Colonic mucosa (tissue), 4 donors: ENCODE results near the gene BARX2. TPM values are rescaled to one million over a fixed set of nuclear protein-coding genes. Genes with fewer than 3 reads are reported as not detected.

Experiments used
- DNase-seq: peaks from one replicate; pipeline ENCODE4 v3.0.0-alpha.2; 2020
- H3K27ac ChIP-seq: fragments of 200-600 bp; one replicate; pipeline ENCODE4 v1.8.0; 2021
- H3K27me3 ChIP-seq: fragments of 200-600 bp; one replicate; pipeline ENCODE4 v1.8.0; 2021
- H3K36me3 ChIP-seq: fragments of 200-600 bp; one replicate; pipeline ENCODE4 v1.8.0; 2021
- H3K4me1 ChIP-seq: fragments of 200-600 bp; one replicate; pipeline ENCODE4 v1.8.0; 2021; ENCODE audit warnings: mild to moderate bottlenecking
- H3K4me3 ChIP-seq: fragments of 200-600 bp; one replicate; pipeline ENCODE4 v1.8.0; 2021
- H3K9ac ChIP-seq, 2 donors: one replicate each; pipeline ENCODE4 v1.7.0; 2013; ENCODE audit warnings: control low read depth in 2 of 2, low read depth in 2 of 2, low read length in 2 of 2
- H3K9me3 ChIP-seq: fragments of 200-600 bp; one replicate; pipeline ENCODE4 v1.8.0; 2021
- intact Hi-C: fragments of 100-400 bp; cut with DNase I; formaldehyde crosslinking; loops from one replicate; pipeline ENCODE4 v1.14.1; 2022
- total RNA-seq, 2 donors: library from RNA; stranded (reverse); fragmentation: NEBNext Ultra II Directional in 1 of 2; extraction: Animal tissue kit (Norgen Biotek cat#: 25700) in 1 of 2; gene quantifications; one replicate each; pipeline ENCODE4 v1.2.1, GENCODE V29; 2021
- TF ChIP-seq, protein P1 (sequence below): fragments of 200-600 bp; IDR thresholded peaks from one replicate; pipeline ENCODE4 v1.8.0; 2022; ENCODE audit warnings: antibody characterized with exemption, mild to moderate bottlenecking
- donor health status: healthy.
- donor health status: DM: no; HTN: no; CAD: no.
- donor health status: DM: no; HTN: no; CAD: no.

BARX2 gene
- total RNA-seq, 2 donors from 2014 or later: 19.0 to 23.9 TPM

DNA sequence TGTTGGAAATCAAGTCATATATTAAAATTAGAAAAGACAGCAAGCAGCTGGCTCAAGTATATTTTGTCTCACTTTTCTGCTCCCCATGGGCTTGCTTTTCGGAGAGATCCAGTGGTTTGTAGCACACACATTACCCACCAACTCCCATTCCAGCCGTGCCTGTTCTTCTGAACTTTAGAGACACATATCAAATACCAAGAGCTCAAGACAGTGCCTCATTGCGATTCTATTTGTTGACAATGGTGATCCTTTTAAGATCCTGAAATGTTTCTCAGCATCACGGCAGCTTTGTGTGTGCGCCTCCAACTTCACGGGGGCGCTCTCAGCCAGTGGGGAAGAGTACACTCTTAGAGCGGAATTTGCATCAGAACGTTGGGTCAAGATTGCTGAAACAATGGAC lies 52.9 kb downstream of the BARX2 start:
- H3K9me3 ChIP-seq: no peaks in the 10 kb centered on the region
- TF ChIP-seq, protein P1, sequence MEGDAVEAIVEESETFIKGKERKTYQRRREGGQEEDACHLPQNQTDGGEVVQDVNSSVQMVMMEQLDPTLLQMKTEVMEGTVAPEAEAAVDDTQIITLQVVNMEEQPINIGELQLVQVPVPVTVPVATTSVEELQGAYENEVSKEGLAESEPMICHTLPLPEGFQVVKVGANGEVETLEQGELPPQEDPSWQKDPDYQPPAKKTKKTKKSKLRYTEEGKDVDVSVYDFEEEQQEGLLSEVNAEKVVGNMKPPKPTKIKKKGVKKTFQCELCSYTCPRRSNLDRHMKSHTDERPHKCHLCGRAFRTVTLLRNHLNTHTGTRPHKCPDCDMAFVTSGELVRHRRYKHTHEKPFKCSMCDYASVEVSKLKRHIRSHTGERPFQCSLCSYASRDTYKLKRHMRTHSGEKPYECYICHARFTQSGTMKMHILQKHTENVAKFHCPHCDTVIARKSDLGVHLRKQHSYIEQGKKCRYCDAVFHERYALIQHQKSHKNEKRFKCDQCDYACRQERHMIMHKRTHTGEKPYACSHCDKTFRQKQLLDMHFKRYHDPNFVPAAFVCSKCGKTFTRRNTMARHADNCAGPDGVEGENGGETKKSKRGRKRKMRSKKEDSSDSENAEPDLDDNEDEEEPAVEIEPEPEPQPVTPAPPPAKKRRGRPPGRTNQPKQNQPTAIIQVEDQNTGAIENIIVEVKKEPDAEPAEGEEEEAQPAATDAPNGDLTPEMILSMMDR: no peak
- no peaks in the 10 kb centered on the region for H3K4me1 ChIP-seq
- intact Hi-C loops: no loop called here
- no peaks in the 10 kb centered on the region for H3K36me3 ChIP-seq
- peak overlapping the region; percentile 59 for H3K27ac ChIP-seq
- DNase-seq: no peak
- no peaks in the 10 kb centered on the region for H3K27me3 ChIP-seq
- H3K4me3 ChIP-seq: no peak overlapping the region
- no peak overlapping the region for H3K9ac ChIP-seq

DNA sequence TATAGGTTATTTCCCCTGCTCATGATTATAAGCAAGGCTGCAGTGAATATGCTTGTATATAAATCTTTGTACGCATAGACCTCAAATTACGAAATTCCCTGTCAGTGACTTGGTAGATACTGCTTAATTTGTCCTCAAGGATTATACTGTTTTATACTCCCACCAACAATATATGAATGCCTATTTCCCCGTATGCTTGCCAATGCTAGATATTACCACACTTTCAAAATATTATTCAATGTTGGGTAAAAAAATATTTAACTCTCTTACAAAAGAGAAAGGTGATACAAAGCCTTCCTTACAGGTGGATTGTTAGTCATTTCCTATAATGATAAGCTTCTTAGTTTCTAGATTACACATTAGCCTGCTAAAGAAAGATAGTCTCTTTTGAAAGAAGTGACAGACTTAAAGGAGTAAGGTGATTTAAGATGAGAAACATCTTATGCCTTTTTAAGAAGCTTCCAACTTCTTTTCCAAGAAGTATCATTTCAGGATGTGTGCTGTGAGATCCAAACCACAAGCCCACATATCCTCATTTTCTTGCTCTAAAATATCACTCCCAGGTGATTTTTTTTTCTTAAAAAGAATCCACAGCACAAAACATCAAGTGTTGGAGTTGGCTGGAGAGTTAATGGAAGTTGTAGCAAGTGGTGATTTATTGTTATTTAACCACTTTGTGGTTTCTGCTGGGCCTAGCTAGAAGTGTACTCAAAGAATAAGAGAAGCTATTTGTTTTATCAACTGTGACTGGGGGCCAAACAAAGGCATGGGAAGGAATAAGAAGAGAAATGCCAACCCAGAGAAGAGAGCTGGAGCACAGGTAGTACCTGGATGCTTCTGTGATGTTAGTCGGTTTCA lies 59.2 kb downstream of the BARX2 start:
- H3K9me3 ChIP-seq: no peaks in the 10 kb centered on the region
- intact Hi-C loops: no loop called here
- H3K4me3 ChIP-seq: no peak overlapping the region
- DNase-seq: no peak
- H3K27ac ChIP-seq: no peak overlapping the region
- TF ChIP-seq, protein P1: no peak
- H3K27me3 ChIP-seq: no peaks in the 10 kb centered on the region
- no peaks in the 10 kb centered on the region for H3K4me1 ChIP-seq
- no peak overlapping the region for H3K9ac ChIP-seq
- no peaks in the 10 kb centered on the region for H3K36me3 ChIP-seq

DNA sequence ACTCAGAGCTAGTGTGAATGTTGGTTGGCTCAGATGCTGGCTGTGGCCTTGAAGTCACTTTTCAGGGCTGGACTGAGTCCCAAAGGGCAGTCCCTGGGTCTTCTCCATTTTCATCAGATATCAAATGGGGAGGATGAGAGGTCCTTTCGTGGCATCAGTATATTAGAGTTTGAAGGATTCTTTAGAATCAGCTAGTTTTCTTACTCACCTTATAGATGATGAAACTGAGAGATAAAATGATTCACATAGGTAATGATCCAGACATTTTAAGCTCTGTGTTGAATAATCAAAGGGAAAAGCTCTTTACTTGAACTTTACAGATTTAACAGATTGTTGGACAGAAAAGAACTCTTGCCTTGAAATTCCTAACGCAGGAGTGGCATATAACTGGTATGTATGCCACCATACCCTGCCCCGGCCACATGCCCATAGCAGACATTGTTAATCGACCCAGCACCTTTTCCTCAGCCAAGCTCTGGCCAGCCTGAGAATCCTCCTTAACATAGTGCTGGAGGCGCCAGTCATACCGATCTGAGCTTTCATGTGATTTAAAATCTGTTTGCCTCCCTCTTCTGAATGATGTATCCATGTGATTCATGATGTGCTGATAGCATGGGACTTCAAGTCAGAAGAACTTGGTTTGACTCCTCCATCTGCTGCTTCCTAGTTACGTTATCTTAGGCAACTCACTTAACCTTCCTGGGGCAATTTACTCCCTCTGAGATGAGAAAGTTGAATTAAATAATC lies 60.0 kb downstream of the BARX2 start:
- H3K4me3 ChIP-seq: no peak overlapping the region
- intact Hi-C loops: no loop called here
- no peaks in the 10 kb centered on the region for H3K27me3 ChIP-seq
- no peak for DNase-seq
- no peak overlapping the region for H3K27ac ChIP-seq
- TF ChIP-seq, protein P1: no peak
- no peak overlapping the region for H3K9ac ChIP-seq
- no peaks in the 10 kb centered on the region for H3K9me3 ChIP-seq
- no peaks in the 10 kb centered on the region for H3K4me1 ChIP-seq
- no peaks in the 10 kb centered on the region for H3K36me3 ChIP-seq

DNA sequence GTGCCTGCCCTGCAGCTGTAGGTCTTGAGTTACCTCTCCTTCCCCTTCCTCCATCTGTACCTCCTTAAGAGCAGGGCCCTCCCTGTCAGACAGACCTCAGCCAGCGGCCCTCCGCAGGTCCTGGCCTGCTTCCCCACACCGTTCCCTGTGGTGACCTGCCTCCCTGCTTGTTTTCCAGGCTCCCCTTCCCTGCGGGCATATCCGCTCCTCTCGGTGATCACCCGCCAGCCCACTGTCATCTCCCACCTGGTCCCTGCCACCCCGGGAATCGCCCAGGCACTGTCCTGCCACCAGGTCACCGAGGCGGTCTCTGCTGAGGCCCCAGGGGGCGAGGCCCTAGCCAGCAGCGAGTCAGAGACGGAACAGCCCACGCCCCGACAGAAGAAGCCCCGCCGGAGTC lies 60.9 kb downstream of the BARX2 start:
- Histone ChIP-seq H3K9ac (no peak overlapping the region), H3K27me3 (no peaks in the 10 kb centered on the region), H3K4me1 (no peaks in the 10 kb centered on the region), H3K9me3 (no peaks in the 10 kb centered on the region), H3K4me3 (no peak overlapping the region), H3K27ac (no peak overlapping the region), H3K36me3 (no peaks in the 10 kb centered on the region)
- DNase-seq: no peak
- intact Hi-C loops: no loop called here
- TF ChIP-seq, protein P1: no peak

DNA sequence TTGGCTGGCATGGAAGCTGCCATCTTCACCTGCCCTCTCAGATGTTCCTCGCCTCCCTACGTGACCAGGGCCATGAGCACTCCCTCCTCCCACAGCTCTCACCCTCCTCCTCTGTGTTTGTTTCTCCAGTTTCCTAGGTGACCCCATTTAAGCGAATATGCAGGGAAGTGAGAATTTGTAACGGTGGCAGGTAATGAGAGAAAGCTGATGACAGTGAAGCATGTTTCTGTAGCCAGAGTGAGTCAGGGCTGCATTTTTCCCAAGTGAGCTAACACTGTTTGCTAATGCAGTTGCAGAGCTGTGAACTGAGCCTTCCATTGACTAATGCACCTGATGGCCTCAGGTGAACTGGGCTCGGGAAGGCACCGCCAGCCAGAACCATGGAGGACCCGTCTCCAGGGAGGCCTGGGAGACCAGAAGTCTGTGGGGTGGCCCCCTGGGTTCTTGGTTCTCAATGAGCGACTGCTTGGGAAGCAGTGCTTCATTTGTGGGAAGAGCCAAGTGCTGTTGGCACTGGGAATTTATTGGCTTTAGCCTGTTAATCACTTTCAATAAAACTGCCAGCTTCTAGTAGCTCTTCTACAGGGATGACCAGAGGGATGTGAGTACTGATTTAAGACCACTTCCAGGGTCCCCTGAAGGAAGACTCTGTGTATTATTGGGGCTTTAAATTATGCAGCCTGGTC lies 64.5 kb downstream of the BARX2 start:
- intact Hi-C loops: no loop called here
- Histone ChIP-seq H3K27ac (no peak overlapping the region), H3K36me3 (no peaks in the 10 kb centered on the region)

More for the DNA sequence above, 64.5 kb downstream of the BARX2 start:
- Histone ChIP-seq H3K9ac (no peak overlapping the region), H3K9me3 (no peaks in the 10 kb centered on the region), H3K27me3 (no peaks in the 10 kb centered on the region), H3K4me1 (no peaks in the 10 kb centered on the region), H3K4me3 (no peak overlapping the region)
- DNase-seq: no peak
- TF ChIP-seq, protein P1: no peak
